CD4-positive, alpha-beta T cell treated with Interleukin-21 for 1 hour (primary cell): Measurements from ENCODE around the gene PGC.

Source experiments
- DNase-seq: peaks from one replicate; pipeline ENCODE4 v3.0.0-alpha.2; 2020

The PGC gene

DNA sequence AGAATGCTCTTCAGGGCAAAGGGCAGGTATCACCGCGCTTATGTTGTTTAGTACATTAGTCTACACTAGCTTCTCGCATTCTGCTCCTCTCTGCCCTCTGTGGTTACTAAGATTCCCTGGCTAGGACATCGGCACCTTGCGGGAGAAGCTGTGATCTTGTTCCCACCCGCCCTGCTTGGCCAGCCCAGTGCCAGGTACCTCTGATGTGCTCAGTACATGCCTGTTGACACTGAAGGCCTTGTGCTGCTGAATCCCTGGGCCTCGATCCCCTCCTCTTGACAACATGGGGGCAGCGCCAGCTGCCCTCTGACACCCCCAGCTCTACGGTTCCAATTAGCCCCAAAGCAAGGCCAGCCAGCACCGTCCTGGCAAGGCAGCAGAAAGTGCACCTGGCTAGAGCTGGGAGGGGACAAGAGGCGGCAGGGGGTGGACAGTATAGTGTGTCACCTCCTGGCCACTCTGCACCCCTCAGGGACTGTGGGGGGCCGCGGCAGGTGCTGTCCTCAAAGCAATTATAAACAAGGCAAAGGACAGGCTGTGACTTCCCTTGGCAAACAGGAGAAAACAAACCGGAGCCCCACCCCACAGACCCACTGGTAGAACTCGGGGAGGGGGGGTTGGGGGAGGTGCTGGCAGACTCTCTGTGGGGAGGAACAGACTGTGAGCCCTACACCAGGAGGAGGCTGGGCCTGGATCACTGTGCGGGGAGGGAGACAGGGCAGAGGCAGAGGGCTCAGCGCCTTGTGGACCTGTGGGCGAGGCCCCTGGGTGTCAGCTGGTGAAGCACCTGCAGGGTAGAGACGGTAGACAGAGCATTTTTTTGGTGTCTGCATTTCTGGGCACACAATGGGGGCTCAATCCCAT, 18.9 kb downstream of the PGC start:
- no peak for DNase-seq

DNA sequence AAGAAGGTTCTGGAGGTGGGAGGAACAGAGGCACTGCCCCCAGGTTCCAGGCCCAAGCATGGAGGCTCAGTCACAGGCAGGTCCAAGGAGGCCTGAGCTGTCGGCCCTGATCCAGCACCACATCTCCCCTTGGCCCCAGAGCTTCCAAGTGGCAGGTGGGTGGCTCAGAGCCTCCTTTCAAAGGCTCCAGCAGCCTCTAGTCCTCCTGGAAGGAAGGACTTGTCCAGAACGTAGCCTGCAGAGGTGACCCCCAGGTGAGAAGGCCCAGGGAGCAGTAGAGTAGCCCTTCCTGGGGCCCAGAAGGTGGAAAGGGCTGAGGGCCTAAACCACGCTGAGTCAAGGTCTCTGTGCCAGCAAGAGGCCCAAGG, 19.5 kb downstream of the PGC start:
- DNase-seq = no peak

DNA sequence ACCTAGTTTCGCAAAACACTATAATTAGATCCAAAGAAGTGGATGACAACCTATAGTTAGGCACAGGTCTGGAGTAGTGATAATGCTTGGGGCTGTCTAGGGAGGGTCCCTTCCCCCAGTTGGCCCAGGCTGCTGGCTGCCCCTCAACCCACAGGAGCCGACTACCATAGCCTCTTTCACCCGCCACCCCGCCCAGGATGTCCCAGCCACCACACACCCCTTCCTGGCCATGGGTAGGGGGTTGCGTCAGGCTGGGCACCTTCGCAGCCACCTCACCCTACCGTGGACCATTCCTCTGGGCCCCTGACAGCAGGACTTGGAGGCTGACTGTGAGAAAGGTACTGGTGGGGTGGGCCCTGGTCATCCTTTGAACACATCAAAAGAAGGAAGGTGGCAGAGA, 20.3 kb downstream of the PGC start:
- DNase-seq = no peak

DNA sequence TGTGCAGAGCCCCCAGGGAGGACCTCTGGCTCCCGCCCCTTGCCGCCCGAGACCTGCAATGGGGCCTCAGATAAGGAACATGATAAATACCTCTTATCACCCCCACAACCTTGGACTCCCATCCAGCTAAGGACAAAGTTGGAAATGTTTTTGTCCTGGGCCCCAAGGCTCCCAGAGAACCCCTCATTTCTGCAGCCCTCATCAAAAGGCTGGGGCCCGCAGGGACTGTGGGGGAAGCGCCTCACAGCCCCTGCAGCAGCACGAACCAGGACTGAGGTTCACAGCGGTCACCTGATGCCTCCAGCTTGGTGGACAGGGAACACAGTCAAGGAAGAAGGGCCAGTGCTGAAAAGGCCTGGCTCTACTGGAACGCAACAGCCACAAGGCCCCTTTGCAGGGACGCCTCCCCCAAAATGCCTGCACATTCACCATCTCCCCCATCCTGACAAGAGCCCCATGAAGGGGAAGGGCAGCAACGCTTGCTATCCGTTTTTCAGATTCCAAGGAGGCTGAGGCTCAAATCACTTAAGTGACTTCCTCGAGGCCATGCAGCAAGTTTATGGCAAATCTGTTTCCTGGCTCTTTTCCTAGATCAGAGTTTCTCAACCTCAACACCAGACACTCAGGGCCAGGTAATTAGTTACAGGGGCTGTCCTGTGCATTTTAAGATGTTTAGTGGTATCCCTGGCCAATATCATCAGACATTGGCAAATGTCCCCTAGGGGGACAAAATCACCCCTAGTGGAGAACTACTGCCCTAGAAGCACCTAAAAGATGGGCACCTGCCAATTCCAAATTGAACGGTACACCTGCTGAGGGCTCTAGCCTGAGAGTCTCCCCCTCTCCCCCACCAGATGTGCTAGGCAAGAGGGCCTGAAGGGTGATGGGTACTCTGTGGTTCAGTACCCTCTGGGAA, 22.4 kb downstream of the PGC start:
- no peak for DNase-seq

DNA sequence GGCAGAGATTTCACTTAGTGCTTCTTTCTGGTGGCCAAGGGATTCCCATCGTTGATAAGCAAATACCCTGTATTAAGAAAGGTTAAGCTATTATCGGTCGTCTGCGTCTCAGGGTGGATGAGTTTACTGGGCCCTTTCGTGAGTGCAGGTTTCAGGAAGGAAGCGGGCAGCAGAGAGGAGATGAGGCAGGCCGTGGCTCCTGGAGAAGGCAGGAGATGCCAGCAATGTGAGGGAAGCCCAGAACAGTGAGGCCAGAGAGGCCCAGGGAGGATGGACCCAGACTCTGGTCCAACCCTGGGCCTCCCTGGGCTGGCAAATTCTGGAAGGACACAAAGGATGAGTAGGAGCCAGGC, 23.0 kb downstream of the PGC start:
- DNase-seq = no peak

DNA sequence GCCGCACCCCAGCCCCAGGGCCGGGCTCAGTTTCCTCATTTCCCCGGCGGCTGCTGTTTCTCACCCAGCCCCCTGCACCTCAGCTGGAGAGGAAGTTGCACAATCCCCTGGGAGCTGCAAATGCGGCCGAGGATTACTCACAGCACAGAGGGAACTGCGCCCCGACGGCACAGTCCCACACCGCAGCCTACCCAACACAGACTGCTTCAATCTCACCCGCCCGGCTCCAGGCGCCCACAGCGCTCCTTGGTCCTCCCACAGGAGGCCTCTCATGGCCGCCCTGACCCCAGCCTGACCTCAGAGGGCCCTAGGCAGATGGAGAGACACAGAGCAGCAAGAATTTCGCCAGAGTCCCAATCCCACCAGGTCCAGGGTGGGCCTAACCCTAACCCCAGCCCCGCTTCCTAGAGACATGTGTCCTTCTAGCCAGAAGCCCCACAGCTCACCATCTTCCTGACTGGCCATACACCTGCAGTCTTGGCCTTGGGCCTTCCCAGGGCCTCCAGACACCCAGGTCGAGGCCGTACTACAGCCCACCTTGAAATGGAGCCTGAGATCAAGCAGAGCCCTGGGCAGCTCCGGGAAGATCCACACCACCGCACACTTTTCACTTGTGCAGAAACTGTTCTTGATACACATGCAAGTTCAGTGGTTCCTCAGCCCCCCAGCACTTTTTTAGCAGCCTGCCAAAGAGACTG, 23.5 kb downstream of the PGC start:
- no peak for DNase-seq

DNA sequence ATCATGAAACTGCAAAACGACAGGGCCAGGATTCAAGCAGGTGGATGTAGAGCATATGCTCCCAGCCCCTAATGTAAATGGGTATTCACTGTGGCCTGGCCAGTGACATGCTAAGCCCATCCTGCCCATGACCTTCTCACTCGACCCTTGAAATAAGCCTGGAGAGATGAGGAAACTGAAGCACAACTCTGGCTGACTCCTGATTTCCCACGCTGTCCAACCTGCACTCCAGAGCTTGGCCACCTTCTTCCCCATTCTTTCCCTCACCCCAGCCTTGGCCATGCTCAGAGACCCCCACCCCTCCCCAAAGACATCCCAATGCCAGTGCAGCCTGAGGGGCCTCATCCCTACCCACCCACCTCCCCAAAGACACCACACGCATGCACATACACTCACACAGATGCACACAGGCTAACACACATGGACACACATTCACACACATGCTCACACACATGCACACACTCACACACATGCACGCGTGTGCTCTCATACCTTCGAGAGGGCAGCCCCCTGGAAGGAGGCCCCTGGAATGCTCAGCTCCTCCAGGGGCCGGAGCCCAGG, 24.1 kb downstream of the PGC start:
- no peak for DNase-seq

DNA sequence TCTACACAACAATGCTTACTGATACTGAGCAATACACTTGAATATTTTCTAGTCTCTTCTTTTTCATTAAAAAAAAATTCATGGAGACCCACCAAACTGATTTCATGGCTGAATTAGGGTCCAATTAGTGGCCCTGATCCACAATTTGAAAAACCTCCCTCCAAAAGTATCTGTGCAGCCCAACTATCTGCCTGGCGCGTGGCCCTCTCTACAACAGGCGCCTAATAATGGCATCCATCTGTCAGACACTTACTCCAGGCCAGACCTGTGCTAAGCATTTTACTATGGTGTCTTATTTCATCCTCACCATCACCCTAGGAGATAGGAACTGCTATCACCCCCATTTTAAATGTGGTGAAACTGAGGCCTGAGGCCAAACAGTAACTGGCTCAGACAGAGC, 25.8 kb downstream of the PGC start:
- no peak for DNase-seq

DNA sequence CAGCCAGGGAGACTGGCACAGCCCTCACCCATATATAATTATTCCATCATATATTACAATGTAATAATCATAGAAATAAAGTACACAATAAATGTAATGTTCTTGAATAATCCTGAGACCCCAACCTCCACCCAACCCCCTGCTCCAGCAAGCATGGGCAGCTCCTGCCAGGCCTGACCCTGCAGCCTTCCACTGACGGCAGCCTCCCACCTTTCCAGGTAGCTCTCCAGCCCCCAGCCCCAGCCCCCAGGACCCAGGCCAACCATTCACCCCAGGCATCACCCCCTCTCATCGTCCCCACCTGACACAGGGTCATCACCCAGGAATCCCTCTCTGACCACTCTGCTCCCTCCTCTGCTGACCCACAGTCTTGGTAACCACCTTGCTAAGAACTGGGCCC, 26.4 kb downstream of the PGC start:
- DNase-seq = no peak

DNA sequence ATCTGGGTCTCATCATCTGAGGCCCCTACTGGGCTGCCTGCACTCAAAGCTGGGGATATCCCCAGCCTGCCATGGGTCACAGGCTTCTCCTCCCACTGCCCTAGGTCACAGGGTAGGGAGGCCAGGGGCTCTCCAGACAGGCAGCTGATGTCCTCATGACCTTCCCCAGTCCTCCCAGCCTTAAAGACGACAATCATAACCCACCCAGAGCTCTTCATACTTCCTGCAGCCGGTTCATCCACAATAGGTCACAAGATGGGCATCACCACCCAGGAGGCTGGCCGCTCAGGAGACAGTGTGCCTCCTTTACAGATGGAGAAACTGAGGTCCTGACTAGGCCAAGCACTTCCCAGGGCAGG, 27.0 kb downstream of the PGC start:
- no peak for DNase-seq

DNA sequence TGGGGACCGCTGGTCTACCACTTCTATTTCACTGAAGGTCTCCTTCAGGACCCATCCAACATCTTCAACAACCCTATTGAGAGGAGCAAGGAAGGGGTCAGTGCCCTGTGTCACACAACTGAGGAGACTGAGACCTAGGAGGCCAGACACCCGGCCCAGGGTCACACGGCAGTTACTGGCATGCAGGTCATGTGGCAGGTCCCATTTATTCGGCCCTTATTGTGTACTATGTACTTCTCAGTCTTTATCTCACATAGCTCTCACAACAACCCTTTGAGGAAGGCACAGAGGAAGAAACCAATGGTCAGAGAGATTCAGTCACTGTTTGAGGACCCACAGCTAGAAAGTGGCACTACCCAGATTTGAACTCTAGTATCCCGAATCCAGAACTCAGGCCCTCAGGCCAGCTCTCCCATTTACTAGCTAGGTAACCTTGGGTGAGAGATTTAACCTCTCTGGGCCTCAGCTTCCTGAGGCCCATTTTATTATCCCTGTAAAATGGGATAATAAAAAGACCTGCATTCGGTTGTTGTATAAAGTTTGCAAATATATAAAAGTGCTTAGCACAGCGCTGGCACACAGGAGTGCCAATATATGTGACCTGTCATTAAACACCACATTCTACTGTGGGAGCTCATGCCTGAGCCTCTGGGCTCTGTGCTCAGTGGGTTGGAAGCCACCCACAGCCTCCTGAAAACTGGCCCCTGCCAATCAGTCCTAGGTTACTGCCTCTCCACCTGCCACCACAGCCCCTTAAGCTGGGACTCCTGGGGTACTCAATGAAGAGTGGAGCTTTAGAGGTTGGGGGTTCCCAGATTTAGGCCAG, 27.5 kb downstream of the PGC start:
- DNase-seq = no peak

DNA sequence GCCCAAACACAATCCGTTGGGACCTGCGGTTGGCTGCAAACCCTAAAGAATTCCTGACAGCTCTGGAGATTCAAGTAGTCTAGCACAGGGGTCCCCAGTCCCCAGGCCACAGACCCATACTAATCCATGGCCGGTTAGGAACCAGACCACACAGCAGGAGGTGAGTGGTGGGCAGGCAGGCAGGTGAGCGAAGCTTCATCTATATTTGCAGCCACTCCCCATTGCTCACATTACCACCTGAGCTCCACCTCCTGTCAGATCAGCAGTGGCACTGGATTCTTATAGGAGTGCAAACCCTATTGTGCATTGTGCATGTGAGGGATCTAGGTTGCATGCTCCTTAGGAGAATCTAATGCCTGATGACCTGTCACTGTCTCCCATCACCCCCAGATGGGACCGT, 28.4 kb downstream of the PGC start:
- DNase-seq = no peak

DNA sequence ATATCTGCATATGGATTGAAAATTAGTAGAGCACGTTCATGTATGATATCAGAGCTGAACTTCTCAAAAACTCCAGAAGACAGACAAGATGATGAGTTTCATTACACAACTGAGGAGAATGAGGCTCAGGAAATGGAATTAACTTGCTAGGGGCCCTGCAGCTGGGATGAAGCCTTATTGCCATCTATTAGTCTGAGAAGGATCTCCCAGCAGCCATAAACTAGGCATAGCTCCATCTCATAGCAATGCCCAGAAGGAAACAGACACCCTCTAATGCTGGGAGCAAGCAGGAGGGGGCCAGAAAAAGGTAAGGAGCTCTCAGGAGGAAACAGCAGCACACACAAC, 29.8 kb downstream of the PGC start:
- DNase-seq = no peak

DNA sequence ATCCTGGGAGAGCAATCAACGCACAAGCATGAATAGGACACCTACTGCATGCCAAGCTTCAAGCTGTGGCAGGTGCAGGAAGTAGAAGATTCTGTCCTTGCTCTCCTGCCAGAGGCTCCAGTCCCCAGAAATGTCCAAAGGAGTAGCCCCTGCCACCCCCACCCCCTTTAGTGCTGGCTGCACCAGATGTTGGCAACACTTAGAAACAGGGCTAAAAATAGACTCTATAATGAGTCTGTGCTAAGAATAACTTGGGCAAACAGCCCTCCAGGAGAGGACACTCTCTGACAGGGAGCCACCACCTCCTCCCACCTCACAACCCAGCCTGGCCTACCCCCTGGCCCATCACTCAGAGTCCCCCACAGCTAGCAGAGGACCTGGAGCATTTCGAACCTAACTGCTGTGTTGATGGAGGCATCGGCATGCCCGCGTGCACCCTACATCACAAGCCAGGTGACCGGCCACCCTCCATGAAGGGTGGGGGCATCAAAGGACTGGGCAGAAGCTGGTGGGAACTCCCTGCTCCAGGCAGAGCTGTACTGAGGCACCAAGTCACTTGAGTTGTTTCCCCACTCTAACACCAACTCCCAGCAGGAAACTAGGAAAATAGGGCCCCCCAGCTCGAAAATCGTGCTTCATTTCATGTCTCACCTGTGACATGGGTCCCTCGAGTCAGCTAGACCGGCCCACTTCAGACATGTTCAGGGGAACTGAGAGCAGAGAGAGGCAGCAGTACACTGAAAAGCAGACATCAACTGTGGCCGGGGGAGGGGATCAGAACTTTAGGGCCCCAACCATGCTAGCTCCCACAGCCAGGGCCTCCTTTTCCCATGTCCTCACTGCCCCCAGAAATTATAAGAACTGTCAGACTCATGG, 30.4 kb downstream of the PGC start:
- DNase-seq = no peak

DNA sequence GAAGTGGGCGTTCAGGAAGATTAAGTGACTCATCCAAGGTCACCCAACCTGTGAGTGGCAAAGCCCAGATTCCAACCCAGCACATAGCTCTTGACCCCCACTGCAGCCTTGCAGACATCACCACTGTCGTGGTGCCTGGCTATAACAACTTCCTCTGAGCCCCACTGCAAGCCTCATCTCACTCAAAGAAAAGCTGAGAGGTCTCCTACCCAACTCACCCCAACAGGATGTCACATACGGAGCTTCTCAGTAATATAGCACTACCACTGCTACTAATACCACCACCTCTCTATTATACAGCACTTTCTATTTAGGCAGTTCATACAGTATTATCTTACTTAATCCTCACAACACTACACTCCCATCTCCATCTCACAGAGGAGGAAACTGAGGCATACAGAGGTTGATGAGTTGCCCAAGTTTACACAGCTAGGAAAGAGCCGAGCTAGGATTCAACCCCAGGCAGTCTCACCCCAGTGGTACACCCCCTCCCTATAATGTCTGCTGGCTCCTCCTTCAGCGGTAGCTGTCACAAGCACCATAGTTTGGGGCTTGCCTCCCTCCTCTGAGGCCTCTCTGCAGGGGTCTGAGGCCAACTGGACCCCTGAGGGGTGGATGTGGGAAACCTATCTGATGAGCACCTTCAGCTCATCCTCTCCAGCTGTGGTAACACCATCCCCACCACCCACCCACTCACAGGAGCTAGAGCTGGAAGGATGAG, 31.2 kb downstream of the PGC start:
- DNase-seq = no peak

DNA sequence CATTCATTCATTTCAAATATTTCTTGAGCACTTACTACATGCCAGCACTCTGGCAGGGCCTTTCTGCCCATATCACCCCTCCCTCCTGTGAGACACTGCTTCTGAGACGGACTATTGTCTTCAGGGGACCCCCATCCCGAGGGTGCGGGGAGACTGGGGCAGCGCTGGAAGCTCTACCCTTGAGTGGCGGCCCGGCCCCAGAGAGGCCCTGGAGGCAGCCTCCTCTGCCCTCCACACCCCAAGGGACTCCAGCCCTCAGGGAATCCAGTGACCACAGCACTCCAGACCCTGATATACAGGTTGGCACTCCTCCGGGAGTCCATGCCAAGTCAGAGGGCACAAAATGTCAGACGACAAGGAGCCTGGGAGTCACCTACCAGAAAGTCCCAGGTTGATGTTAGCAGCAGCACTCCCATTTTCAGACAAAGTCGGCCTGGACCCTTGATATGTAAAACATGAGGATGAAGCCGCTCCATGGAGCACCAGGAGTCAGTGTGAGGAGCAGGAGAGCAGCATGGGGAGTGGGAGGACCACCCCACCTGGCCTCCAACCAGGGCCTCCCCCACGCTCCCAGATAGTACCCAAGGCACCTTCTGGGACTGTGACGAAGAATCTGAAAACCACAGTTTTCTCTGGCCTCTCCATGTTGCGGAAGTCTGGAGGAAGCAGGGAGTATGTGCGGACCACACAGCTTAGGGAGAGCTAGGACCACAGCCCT, 32.5 kb downstream of the PGC start:
- DNase-seq = no peak

DNA sequence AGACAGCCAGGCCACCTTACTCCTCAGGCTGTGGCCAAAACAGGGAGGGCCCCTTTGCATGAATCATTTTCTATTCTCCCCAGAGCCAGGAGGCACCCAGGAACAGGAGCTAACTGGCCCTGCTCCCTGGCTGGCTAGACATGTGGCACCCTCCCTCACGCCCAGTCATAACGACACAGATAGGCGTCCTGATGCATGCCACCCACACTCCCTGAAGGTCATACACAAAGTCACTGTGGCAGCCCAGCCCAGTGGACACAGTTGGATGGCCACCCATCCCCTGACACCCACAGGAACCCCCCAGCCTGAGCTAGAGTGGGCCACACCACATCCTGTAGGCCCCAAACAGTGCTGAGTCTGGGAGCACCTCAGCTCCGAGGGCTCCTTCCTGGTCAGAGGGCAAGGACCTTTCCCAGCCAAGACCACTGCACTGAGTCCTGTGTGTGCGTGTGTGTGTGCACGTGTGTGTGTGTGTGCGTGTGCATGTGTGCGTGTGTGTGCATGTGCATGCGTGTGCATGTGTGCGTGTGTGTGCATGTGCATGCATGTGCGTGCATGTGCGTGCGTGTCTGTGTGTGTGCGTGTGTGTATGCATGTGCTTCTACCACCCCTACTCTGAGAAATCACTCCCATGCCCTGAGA, 33.4 kb downstream of the PGC start:
- no peak for DNase-seq

DNA sequence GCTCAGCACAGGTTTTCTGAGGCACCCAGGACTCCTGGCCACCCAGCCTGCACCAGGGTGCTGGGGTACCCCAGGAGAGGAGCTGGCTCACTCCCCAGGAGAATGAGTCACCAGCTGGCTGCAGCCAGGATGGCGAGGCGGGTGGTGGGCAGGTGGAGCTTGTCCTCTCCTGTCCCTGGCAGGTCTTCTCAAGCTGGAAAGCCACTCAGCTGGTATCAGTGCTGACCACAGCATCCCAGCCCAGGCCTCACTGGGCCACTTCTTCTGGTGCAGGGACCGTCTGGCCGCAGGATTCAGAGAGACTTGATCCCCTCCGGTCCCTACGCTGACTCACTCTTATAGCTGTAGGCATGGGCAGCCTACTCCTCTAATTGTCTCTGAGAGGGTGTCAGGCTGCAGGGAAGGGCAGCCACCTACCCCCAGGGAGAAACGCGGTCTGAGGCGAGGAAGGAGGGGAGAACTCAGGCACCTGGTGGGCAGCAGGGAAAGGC, 34.0 kb downstream of the PGC start:
- DNase-seq = no peak

DNA sequence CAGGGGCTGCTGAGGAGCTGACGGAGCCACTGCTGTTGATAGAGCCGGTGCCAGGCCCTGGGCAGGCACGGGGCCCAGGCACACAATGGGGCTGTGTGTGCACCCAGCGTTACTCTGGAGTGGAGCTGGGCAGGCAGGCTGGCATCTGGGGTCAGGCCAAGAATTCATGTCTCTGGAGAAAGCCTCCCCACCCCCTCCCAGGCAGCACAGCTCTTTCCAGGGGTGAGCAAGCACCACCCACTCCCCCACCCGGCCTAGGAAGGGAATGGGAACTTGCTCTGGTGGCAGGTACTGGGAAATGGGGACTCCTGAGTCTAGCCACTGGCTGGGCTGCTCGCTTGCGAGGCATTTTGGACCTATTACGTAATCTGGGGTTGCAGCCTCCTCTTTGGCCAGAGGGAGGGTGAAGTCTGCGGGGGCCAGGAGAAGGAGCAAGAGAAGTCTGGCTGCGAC, 34.5 kb downstream of the PGC start:
- no peak for DNase-seq
